ENCODE results near the gene RAB20.

GRCh38 chr13:110480161-110480560 is 81.4 kb downstream of the RAB20 start:
- TF ChIP-seq CTCF (IDR thresholded peaks at IDR 0.05 in 8 of 11, conservative IDR thresholded peaks at IDR 0.05 in 3 of 11), result no peak
- TF ChIP-seq POLR2AphosphoS5 (IDR thresholded peaks at IDR 0.05), result no peak

Measured in spleen (tissue), 7 donors.